Stimulated activated CD8-positive, alpha-beta memory T cell treated with anti-CD3 and anti-CD28 coated beads, Interleukin-12 subunit alpha, Interleukin-12 subunit beta, amount 100 ng/mL, for 1 hour (primary cell): ENCODE measurements around the gene YBX2.

Source experiments
- DNase-seq: peaks from one replicate; pipeline ENCODE4 v3.0.0-alpha.2; 2020; ENCODE audit warnings: low read depth

The YBX2 gene

DNA sequence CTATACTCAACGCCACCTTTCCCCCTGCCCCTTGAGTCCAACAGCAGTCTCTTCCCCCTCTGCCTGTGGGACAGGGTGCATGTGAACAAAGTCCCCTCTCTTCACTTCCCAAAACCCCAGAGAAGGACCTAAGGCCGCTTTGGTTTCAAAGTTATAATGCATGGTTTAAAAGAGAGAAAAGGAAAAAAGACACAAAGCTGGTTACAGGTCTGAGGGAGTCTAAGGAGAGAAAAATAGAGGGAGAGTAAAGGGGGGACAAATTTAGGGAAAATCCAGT lies 51.0 kb downstream of the YBX2 start:
- no peak for DNase-seq

DNA sequence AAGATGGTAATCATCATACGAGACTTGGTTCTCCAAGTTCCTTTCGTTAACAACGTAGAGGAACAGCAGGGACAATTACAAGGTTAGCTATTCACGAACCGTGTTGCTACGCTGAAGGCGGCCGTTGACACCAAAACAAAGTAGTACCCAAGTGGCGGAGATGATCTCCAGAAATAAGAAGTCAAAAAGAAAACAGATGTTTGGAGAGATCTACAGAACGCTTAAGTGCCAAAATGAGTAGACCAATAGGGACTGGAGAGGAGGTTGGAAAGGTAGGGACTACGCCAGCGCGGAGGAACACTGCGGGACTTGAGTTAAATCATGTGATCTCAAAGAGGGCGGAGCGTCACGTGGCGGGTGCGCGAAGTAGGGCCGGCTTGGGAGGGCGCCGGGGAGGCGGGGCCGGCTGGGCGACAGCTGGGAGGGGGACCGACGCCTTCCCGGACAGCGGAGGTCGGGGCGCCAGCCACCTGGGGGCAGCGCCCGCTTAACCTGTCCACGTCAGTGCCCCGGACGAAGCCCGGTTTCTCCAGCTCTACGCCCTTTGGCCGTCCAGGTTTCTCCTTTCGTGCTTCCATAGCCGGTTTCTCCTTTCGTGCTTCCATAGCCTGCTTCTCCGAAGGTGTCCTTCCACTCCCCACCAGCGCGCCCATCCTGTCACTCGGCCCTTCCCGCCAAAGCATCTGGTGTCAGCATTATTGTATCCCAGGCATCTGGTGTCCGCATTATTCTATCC lies 51.6 kb downstream of the YBX2 start:
- DNase-seq: peak; percentile 92

DNA sequence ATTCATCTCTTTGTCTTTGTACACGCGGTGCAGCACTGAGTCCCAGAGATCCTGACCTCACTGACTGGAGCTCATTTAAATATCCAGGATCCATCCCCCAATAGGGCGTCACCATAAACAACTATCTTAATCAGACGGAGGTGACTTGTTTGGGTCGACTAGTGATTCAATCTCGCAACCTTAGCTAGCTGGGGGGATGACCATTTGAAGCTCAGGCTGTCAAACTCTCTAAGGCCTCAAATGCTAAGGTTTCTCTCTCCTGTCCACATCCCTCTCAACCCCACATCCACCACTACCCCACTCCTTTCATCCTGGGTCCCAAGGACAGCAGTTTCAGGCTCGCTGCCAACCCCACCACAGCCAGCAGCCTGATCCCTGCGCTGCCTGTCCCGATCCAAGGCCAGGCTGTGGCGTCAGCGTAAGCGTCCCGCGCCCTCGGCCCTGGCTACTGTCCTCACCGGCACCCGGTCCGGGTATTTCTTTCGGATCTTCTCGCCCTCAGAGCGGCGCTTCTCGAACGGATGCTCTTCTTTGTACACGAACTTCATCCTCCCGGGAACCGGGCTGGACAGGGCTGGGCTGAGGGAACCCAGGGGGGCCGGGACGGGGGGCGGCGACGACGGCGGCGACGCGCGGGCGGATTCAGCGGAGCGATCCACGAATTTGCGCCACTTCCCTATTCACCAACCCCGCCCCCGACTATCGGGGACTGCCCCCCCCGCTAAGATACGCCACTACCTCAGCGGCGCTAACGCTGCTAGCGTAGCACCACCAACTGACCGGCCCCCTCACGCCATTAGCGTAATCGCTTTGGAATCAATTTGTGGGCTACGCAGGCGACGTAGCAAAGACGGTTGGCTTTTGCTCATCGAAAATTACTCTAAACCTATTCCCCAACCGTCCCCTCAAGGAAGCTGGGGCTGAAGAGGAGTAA lies 52.4 kb downstream of the YBX2 start, which contains the start of gene GABARAP:
Gene GABARAP, minus strand, starts transcription at position 667 of the 934 bp plus-strand sequence. Its CDS starts 119 bp downstream, at position 548.
- peak; percentile 91 for DNase-seq

DNA sequence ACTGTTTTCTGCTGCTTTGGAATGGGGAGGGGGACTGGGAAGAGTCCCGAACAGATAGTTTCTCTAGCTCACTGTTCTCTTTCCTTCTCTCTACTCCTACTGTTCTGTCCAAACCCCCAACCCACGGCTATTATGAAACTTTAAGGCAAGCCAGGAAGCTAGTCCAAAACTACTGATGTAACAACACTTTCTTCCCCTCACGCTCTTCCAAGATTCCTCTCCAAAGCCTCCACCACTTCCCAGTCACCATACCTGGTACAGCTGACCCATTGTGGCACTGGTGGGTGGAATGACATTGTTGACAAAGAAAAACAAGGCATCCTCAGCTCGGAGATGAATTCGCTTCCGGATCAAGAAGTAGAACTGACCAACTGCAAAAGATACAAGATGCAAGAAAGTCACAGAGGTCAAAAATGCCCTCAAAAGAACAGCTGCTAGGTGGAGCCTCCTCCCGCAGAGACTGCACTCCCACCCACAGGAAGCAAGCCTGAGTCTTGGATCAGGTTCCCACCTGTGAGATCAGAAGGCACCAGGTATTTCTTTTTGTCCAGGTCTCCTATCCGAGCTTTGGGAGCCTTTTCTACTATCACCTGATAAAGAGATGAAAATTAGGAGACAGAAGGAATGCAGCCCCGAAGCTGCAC lies 53.2 kb downstream of the YBX2 start:
- no peak for DNase-seq

DNA sequence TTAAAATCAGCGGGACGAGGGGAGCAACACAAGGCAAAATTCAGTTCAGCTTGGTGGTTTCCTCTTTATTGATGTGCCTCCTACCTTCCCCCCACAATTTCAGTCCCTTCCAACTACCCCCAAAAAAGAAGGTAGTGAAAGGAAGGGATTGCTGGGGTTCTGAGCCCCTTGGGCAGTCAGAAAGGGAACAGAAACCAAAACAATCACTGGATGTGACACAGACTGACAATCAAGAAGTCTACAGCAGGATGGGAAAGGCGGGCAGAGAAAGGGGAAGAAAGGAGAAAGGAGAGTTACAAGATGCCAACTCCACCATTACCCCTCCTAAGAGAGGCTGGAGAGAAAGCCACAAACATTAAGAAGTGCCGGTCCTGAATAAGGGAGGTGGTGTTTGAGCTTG lies 54.1 kb downstream of the YBX2 start:
- DNase-seq: no peak

DNA sequence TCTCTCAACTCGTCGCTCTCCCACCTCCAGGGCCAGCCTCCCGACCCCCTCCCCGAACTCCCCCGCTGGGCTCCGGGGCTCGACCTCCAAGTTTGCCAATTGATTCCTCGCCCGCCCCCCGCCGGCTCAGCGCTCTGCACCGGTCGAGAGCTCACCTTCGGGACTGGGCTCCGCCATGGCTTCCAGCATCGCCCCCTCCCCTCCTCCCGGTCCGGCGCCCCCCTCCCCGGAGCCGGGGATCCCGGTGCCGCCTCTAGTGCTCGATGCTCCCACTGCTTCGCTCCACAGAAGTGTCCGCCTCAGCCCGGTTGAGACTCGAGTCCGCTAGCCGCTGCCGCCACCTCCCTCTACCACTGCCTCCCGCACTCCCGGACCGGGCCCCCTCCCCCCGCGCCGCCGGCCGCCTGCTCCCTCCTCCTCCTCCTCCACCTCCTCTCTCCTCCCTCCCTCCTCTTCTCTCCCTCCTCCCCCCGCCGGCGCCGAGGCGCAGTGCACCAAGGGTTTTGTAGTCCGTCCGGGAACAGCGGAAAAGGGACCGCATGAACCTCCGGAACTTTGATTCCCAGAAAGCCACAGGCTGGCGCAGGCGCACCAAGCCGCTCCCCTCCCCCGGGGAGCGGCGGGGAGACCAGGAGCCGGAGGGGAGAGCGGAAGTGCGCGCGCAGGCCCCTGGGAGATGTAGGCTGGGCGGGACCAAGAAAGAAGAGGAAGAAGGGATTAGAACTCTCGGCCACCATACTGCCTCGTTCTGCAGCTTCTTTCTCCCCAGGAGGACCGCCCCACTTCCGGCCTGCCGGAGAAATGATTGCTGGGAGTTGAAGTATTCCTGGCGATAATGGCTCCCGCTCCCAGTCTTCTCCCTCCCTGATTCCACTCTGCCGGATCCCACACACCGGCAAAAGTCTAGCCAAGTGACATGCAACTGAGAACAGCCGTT lies 55.1 kb downstream of the YBX2 start, which contains the start of gene PHF23:
Gene PHF23, minus strand, starts transcription at position 367 of the 937 bp plus-strand sequence. Its CDS starts 178 bp downstream, at position 189.
- peak; percentile 95 for DNase-seq

DNA sequence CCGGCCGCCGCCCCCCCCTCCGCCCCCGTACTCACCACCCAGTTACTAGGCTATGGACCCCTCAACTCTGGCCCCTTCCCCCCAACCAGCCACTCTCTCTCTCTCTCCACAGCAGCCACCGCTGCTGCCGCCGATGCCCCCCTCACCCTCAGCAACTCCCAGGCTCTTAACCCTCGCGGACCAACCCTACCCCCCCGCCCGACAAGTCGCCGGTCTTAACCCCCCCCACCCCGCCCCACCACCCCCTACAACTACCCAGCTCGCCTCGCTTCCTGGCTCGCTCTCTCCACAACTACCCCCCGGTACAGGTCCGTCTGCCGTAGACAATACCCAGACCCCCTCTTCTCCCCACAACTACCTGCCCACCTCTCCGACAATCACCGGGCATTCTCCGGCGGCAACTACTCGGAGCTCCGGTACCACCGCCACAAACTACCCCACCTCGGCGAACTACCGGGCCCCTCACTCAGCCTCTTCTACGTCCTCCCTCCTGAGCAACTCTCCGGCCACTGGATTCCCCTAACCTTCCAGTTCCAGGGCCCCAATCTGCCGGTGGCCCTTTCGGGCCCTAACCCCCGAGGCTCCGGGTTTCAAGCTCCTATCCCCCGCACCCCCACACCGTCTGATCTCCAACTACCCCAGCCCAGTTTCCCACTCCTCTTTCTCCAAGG lies 55.9 kb downstream of the YBX2 start:
- DNase-seq: no peak
